Mucosa of gallbladder (tissue), 1 donor: ENCODE data around the gene TSSK6. TPM values are rescaled to one million over a fixed set of nuclear protein-coding genes. Genes with fewer than 3 reads are reported as not detected.
A peak's percentile ranks its signal among the peaks of the same experiment; 100 is the strongest.

Experiments used
- DNase-seq: peaks from one replicate; pipeline ENCODE4 v3.0.0-alpha.2; 2020; ENCODE audit warnings: low spot score
- total RNA-seq: library from RNA; stranded (reverse); gene quantifications from one replicate; pipeline ENCODE4 v1.2.1, GENCODE V29; 2021
- donor health status: DM: no; HTN: no; CAD: no.

The TSSK6 gene
- total RNA-seq, 1 donor from 2014 or later = 3.3 TPM

DNA sequence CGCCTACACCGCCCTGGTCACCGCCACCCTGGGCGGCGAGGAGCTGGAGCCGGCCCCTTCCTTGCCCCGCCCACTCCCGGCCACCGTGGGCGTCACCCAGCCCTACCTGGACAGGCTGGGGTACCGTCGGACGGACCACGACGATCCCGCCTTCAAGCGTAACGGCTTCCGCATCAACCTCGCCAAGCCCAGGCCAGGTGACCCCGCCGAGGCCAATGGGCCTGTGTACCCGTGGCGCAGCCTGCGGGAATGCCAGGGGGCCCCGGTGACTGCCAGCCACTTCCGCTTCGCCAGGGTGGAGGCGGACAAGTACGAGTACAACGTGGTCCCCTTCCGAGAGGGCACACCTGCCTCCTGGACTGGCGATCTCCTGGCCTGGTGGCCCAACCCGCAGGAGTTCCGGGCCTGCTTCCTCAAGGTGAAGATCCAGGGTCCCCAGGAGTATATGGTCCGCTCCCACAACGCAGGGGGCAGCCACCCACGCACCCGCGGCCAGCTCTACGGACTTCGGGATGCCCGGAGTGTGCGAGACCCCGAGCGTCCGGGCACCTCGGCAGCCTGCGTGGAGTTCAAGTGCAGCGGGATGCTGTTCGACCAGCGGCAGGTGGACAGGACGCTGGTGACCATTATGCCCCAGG is 29.7 kb upstream of the TSSK6 start:
- no peak for DNase-seq

DNA sequence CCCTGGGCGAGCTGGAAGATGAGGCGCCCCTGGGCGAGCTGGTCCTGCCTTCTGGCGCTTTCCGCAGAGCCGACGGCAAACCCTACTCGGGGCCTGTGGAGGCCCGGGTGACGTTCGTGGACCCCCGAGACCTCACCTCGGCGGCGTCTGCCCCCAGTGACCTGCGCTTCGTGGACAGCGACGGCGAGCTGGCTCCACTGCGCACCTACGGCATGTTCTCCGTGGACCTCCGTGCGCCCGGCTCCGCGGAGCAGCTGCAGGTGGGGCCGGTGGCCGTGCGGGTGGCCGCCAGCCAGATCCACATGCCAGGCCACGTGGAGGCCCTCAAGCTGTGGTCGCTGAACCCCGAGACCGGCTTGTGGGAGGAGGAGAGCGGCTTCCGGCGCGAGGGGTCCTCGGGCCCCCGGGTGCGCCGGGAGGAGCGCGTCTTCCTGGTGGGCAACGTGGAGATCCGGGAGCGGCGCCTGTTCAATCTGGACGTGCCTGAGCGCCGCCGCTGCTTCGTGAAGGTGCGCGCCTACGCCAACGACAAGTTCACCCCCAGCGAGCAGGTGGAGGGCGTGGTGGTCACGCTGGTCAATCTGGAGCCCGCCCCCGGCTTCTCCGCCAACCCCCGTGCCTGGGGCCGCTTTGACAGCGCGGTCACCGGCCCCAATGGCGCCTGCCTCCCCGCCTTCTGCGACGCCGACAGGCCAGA is 29.1 kb upstream of the TSSK6 start:
- DNase-seq = no peak

DNA sequence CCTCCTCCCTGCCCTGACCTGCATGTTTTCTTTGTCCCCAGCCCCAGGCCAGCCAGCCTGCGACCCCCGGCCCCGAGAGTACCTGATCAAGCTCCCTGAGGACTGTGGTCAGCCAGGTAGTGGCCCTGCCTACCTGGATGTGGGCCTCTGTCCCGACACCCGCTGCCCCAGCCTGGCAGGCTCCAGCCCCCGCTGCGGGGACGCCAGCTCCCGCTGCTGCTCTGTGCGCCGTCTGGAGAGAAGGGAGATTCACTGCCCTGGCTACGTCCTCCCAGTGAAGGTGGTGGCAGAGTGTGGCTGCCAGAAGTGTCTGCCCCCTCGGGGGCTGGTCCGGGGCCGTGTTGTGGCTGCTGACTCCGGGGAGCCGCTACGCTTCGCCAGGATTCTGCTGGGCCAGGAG is 28.3 kb upstream of the TSSK6 start:
- DNase-seq = no peak

DNA sequence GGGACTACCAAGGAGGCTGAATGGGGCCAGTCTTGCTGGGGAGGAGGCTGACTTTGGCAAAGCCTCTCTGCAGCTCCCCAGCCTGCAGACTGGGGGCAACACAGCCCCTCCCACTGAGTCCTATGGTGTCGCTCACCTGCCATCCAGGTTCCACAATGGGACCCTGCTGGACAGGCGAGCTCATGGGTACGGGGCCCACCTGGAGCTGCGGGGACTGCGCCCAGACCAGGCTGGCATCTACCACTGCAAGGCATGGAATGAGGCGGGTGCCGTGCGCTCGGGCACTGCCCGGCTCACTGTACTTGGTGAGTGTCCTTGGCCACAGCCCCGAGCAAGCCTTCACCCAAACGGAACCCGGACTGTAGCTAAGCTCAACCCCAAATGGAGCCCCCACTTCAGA is 27.8 kb upstream of the TSSK6 start:
- no peak for DNase-seq

DNA sequence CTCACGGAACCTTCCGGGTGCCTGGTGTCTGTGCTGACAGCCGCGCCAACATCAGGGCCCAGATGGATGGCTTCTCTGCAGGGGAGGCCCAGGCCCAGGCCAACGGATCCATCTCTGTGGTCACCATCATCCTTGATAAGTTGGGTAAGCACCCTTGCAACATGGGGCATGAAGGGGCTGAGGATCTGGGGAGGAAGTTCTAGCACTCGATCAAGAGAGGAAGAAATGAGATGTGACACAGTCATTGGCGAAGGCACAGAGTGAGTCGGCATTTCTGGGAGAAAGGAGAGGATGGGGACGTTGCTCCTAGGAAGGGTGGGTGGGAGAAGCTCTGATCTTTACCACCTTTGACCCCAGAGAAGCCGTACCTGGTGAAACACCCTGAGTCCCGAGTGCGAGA is 27.2 kb upstream of the TSSK6 start:
- DNase-seq = no peak

DNA sequence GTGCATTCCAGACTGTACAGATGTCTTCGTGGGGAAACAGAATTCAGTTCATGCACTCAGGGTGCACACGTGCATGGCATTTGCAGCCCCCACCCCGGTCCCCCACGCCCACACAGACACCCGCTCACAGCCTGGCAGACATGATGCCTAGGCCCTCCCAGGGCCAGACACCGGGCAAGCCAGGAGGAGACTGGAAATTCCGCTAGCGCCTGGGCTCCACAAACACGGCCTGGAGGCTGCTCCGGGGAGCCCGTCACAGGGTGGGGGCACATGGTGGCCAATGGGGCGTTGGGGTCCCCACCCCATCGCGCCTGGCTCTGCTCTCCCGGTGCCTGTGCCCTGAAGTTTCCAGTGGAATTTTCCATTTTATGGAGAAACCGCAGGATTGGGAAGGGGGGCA is 26.3 kb upstream of the TSSK6 start:
- DNase-seq = no peak

DNA sequence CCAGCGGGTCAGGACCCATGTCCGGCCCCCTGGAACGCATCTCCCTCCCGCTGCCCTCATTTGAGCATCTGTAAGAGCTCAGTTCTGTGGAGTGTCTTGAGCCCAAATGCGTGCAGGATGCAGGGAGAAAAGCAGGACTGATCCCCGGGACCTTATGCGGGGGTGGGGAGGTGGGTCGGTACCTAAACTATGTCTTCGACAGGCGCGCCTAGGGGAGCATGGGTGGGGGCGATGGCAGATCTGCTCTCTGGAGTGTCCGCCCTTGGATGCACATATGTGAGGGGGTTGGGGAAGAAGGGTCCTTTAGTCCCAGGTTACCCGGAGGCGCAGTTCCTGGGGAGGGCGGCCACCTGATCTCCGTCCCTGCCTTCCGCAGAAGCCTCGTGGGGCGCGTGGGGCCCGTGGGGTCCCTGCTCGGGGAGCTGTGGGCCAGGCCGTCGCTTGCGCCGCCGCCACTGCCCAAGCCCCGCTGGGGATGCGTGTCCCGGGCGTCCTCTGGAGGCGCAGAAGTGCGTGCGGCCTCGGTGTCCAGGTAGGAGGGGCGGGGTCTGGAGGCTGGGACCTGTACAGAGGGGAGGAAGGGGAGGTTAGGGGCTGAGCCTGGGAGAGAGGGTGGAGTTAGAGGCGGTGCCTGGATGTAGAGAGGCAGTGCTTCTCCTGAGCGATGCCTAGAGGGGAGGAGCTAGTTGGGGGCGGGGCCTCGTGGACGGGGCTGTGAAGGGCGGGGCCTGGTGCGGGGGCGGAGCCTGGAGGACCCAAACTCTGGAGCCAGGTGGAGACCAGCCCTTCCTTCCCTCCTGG is 25.6 kb upstream of the TSSK6 start:
- DNase-seq = peak; percentile 28

DNA sequence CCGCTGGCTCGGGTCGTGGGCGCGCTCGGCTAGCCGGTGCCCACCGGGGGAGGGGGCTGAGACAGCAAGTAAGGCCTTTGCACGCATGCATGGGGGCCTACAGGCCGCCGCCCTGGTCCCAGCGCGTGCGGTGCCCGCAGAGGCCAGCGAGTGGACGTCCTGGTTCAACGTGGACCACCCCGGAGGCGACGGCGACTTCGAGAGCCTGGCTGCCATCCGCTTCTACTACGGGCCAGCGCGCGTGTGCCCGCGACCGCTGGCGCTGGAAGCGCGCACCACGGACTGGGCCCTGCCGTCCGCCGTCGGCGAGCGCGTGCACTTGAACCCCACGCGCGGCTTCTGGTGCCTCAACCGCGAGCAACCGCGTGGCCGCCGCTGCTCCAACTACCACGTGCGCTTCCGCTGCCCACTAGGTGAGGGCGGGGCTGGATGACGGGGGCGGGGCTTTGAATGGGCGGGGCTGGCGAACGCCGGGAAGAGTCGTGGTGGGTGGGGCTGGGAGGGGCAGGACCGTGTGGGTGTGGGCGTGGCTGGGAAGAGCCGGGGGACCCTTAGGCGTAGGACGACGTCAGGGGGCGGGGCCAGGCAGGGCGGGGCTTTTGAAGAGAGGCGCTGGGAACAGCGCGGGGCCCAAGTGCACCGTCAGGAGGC is 24.8 kb upstream of the TSSK6 start:
- DNase-seq = peak; percentile 79

DNA sequence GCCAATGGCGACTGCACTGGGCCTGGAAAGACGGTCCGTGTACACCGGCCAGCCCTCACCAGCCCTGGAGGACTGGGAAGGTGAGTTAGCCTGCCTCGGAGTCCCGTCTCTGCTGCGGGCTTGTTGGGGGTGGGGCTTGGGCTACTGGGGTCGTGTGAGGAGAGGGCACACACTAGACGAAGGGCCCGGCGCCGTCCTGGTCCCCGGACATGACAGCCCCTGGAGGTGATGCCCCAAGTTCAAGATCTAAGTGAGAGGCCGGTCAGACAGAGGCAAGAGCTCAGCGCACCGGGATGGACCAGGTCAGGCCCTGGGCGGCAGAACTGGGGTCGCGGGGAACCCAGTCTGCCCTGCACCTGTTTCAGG is 24.3 kb upstream of the TSSK6 start:
- DNase-seq = no peak

DNA sequence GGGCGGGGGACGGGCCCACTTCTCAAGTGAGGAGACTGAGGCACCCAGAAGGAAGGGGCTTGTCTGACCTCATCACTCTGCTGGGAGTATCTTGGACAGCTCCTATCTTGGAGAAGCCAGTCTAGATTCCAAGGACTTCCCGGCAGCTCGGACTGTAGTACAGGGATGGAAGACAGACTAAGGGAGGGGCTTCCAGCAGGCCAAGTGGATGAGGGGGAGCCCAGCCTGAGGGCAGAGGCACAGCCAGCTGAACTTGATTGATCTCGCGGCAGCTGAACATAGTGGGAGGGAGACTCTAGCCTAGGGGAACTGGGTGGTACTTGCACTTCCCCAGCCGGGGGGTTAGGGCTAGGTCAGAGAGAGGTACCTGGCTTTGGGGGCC is 23.4 kb upstream of the TSSK6 start:
- no peak for DNase-seq

DNA sequence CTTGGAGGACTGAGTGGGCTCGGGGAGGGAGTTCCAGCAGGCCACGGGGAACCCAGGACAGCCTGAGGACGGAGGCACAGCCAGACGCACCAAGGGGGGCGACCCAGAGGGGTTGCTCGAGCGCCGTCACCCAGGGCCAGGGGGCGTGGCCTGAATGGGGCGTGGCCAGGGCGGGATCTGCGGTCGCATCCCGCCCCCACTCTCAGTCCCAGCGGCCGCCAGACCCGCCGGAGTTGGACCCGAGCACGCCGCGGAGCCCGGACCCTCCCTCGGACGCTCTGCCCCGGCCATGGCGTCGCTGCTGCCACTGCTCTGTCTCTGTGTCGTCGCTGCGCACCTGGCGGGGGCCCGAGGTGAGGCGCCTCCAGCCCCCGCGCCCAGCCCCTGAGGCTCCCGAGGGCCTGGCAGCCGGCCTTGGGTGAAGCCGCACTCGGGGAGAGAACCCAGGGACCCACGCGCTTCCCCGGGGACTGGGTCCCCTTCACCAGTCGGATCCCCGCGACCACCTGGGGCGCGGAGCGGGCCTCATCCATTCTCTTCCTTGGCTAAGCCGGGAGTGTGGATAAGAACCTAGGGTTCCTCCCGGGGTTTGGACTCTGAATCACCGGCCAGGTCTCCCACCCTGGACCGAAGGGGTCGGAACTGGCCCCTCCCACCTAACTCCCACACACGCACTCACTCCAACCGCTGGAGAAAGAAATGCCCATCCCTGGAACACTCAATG is 22.9 kb upstream of the TSSK6 start, which contains the start of gene CILP2:
Gene CILP2 (plus strand): TSS at position 205 of the 724 bp plus-strand sequence. CDS start 85 bp downstream, at position 290.
- DNase-seq = no peak

DNA sequence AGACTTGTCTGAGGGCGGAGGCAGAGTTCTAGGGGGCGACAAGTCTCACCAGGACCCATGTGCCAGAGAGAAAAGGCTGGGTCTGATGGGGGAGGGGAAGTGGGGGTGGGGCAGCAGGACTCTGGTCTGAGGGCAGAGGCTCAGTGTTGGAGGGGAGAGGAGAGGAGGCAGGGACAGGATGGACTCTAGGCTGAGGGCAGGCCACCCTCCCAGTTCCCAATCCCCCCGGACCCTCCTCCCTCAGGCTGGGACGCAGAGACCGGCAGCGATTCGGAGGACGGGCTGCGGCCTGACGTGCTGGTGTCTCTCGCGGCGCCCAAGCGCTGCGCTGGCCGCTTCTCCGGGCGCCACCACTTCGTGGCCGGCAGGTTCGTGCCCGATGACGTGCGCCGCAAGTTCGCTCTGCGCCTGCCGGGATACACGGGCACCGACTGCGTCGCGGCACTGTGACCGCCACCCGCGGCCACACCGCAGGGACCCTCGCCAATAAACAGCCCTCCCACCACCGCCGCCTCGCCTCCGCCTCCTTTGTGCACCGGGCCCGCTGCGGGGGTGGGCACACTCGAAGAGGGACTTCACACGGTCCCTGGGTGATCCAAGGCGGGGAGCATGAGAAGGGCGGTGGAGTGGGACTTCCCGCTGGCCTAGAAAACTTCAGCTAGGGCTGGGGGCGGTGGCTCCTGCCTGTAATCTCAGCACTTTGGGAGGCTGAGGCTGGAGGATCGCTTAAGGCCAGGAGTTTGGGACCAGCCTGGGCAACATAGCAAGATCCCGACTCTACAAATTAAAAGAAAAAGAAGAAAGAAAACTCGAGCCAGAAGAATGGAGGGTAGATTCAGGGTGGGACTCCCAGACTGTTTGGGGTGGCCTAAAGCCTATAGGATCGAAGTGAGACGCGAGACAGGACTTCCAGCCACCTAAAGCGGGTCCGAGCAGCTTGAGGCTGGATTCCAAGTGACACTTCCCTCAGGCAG is 22.0 kb upstream of the TSSK6 start:
- no peak for DNase-seq

DNA sequence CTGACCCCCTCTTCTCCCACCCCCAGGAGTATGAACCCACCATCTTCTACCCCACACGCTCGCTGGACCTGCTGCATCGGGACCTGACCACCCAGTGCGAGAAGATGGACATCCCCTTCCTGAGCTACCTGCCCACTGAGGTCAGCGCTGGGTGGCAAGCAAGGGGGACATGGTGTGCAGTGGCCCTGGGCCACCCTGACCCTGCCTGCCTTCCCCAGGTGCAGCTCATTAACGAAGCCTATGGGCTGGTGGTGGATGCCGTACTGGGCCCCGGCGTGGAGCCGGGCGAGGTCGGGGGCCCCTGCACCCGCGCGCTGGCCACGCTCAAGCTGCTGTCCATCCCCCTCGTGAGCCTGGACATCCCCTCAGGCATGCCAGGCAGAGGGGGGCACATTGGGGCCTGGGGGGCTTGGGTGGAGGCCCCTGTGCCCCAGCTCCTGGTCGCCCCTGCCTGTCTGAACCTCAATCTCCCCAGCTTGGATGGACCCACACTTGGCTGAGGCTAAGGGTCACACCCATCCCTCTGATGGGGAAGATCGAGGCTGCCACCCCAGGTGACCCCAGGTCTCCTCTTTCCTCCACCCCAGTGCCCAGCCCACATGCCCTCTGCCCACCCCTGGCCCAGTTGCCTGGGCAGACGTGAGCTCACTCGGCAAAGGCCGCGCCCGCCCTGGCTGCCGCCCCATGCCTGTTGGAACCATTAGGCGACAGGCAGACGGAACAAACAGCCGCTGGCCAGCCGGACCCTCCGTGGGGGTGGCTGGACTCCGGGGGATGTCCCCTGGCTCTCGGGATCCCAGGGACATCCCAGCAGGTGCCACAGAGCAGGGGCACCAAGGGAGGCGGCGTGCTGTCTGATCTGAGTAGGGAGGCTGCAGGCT is 20.2 kb upstream of the TSSK6 start:
- no peak for DNase-seq

DNA sequence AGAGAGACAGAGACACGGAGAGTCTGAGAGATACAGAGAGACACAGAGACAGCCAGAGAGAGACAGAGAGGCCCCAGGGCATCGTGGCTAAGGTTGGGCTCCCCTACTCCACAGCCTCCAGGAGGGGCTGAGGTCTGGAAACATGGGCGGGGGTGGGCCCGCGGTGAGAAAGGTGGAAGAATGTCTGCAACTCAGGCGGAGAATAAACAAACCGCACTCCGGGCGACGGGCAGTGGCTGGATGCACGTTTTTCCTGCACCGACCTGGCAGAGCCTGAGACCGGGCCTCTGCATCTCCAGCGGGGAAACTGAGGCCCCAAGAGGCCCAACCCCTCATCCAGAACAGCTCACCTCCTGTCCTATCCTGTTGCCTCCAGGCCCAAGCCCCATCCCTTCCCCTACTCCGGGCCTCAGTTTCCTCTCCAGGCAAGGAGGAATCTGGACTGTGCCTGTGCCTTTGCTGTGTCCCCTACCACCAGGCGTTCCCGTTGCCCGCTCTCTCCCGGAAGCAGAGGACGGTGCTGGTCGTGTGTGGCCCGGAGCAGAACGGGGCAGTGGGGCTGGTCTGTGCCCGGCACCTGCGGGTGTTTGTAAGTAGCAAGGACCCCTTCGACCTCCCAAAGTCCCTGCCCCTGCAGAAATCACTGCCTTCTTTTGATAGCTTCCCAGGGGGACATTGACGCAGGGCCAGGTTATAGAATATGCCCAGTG is 19.4 kb upstream of the TSSK6 start:
- DNase-seq = no peak

DNA sequence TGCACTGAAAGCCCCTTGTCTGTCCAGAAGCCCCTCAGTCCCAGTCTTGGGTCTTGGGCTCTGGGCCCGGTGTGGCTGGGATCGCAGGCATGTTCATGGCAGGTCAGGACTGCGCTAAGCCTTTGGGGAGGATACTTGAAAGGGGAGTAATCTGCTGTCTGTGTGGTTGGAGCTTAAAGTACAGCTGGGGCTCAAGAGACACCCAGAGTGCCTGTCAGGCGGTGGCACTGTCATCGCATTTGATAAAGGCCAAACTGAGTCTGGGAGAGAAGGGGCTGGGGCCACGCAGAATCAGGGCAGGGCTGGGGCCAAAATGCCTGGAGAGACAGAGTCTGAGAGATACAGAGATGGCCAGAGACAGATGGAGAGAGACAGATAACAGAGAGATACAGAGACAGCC is 18.5 kb upstream of the TSSK6 start:
- DNase-seq = no peak

DNA sequence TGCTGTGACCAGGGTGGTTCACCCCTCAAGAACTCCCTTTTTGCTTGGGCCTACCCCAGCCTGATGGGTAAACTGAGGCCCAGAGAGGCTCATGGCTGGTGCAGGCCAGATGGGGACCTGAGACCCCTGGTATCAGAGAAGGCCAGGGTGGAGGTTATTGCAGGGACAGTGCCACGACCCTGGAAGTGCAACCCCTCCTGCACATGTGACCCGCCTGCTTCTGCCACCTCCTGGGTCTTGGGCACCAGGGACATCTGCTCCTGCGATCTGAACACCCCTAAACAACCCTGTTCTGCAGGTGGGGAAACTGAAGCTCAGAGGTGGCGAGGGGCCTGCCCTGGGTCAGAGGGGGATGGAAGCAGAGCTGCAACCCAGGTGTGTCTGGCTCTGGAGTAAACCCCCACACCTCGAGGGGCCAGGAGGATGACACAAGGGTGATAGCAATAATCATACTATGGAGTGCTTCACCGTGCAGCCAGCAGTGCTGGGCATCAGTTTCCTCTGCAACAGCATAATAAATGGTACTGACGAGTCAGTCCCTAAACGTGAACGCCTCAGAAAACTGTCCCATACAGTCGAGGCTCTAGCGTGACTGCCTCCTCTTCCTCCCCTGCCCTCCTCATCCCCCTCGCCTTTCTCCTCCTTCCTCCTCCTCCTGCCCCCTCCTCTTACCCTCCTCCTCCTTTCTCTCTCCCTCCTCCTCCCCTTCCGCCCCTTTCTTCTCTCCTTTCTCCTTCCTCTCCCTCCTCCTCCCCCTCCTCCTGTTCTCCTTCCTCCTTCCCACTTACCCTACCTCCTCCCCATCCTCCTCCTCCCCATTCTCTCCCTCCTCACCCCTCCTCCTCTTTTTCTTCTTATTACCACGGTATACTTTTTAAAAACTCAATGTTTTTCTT is 17.7 kb upstream of the TSSK6 start:
- DNase-seq = no peak

DNA sequence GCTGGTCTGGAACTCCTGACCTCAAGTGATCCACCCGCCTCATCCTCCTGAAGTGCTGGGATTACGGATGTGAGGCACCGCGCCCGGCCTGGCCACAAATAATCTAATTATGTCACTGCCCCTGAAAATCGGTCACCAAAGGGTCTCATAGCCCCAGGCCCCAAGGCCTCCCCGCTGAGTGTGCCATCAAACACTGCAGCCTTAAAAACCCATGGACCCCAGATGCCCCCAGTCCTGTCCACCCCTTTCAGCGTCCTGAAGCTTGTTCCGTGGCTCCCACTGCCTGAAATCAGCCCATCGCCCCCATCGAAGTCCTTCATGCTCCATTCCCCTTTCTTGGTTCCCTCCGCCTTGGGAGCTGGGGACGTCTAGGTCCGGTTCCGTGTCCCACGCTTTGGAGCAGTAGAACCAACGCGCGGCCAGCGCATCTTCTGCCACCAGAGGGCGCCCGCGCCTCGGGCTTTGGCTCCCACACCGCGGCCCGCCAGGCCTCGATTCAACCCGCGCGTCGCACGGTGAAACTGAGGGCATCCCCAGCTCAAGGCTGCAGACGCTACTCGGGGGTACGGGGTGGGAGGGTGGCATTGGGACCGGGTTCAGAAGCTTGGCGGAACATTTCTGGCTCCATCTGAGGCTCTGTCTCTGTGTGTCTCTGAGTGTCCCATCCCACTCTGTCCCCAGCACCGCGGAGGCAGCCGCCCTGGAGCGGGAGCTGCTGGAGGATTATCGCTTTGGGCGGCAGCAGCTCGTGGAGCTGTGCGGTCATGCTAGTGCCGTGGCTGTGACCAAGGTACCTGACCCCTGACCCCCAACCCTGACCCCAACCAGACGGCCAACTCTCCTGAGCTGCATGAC is 16.8 kb upstream of the TSSK6 start:
- DNase-seq = peak; percentile 87
